Panc1 (cell line): Measurements from ENCODE around the gene AKAP9.
"Not testable (repeated sequence)": the region's sequence is repeated elsewhere in the genome, so short reads cannot be mapped to it uniquely, and the experiment has no call there.

Source experiments
- POLR2AphosphoS5 ChIP-seq: IDR thresholded peaks from 2 replicates; pipeline ENCODE4 v1.6.1; 2012; ENCODE audit warnings: mild to moderate bottlenecking, low read depth, low read length, moderate library complexity
- SIN3A ChIP-seq: IDR thresholded peaks from 2 replicates; pipeline ENCODE4 v1.6.1; 2012; ENCODE audit warnings: low read depth, mild to moderate bottlenecking, low read length, moderate library complexity, borderline replicate concordance; ENCODE audit not compliant: insufficient read depth
- TCF7L2 ChIP-seq: IDR thresholded peaks from 2 replicates; pipeline ENCODE4 v1.6.1; 2011; ENCODE audit warnings: mild to moderate bottlenecking, low read depth, low read length, inconsistent platforms
- TF ChIP-seq, protein P1 (sequence below): fragments of 450-650 bp; IDR thresholded peaks from 2 replicates; pipeline ENCODE4 v1.5.1; 2017; ENCODE audit warnings: mild to moderate bottlenecking
- TF ChIP-seq, protein P2 (sequence below), 2 experiments: IDR thresholded peaks; 2 replicates each; pipeline ENCODE4 v1.6.1; 2011 to 2012; ENCODE audit warnings: low read depth in 2 of 2, control low read depth in 1 of 2, low read length in 1 of 2, mild to moderate bottlenecking in 1 of 2, moderate library complexity in 1 of 2; ENCODE audit not compliant: insufficient read depth in 1 of 2

GRCh38 chr7:92143192-92143880 is 202.7 kb downstream of the AKAP9 start:
- TF ChIP-seq, protein P1, sequence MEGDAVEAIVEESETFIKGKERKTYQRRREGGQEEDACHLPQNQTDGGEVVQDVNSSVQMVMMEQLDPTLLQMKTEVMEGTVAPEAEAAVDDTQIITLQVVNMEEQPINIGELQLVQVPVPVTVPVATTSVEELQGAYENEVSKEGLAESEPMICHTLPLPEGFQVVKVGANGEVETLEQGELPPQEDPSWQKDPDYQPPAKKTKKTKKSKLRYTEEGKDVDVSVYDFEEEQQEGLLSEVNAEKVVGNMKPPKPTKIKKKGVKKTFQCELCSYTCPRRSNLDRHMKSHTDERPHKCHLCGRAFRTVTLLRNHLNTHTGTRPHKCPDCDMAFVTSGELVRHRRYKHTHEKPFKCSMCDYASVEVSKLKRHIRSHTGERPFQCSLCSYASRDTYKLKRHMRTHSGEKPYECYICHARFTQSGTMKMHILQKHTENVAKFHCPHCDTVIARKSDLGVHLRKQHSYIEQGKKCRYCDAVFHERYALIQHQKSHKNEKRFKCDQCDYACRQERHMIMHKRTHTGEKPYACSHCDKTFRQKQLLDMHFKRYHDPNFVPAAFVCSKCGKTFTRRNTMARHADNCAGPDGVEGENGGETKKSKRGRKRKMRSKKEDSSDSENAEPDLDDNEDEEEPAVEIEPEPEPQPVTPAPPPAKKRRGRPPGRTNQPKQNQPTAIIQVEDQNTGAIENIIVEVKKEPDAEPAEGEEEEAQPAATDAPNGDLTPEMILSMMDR = not testable (repeated sequence)
- TF ChIP-seq POLR2AphosphoS5, SIN3A, TCF7L2: not testable (repeated sequence)
- TF ChIP-seq, protein P2, sequence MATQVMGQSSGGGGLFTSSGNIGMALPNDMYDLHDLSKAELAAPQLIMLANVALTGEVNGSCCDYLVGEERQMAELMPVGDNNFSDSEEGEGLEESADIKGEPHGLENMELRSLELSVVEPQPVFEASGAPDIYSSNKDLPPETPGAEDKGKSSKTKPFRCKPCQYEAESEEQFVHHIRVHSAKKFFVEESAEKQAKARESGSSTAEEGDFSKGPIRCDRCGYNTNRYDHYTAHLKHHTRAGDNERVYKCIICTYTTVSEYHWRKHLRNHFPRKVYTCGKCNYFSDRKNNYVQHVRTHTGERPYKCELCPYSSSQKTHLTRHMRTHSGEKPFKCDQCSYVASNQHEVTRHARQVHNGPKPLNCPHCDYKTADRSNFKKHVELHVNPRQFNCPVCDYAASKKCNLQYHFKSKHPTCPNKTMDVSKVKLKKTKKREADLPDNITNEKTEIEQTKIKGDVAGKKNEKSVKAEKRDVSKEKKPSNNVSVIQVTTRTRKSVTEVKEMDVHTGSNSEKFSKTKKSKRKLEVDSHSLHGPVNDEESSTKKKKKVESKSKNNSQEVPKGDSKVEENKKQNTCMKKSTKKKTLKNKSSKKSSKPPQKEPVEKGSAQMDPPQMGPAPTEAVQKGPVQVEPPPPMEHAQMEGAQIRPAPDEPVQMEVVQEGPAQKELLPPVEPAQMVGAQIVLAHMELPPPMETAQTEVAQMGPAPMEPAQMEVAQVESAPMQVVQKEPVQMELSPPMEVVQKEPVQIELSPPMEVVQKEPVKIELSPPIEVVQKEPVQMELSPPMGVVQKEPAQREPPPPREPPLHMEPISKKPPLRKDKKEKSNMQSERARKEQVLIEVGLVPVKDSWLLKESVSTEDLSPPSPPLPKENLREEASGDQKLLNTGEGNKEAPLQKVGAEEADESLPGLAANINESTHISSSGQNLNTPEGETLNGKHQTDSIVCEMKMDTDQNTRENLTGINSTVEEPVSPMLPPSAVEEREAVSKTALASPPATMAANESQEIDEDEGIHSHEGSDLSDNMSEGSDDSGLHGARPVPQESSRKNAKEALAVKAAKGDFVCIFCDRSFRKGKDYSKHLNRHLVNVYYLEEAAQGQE (IDR thresholded peaks at IDR 0.05; ENCODE audit: insufficient read depth in 1 of 2, low read depth in 2 of 2, low read length in 1 of 2) = not testable (repeated sequence)
